ENCODE results near the gene ATXN7.

DNA sequence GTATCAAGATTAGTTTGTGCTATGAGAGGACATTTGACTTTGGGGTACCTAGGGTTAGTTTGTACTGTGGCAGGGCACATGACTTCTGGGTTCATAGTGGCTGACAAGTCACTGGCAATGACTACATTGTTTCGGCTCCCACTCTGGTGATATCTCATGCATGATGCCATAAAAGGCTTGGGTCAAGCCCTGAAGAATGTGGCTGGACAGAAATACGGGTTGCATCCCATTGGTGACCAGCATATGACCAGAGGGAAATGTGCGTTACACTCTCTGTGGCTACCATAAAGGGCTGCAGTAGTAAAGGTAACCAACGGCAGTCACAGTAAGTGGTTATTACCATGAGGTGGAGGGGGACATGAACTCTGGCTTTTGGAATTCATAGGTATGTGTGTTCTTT lies 18.5 kb upstream of the ATXN7 start:
- TF ChIP-seq, protein P1, sequence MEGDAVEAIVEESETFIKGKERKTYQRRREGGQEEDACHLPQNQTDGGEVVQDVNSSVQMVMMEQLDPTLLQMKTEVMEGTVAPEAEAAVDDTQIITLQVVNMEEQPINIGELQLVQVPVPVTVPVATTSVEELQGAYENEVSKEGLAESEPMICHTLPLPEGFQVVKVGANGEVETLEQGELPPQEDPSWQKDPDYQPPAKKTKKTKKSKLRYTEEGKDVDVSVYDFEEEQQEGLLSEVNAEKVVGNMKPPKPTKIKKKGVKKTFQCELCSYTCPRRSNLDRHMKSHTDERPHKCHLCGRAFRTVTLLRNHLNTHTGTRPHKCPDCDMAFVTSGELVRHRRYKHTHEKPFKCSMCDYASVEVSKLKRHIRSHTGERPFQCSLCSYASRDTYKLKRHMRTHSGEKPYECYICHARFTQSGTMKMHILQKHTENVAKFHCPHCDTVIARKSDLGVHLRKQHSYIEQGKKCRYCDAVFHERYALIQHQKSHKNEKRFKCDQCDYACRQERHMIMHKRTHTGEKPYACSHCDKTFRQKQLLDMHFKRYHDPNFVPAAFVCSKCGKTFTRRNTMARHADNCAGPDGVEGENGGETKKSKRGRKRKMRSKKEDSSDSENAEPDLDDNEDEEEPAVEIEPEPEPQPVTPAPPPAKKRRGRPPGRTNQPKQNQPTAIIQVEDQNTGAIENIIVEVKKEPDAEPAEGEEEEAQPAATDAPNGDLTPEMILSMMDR (IDR thresholded peaks at IDR 0.05), result no peak
- TF ChIP-seq POLR2A (IDR thresholded peaks at IDR 0.05), result no peak
- no peak for TF ChIP-seq POLR2AphosphoS5 (IDR thresholded peaks at IDR 0.05)

All from breast epithelium (tissue), 3 donors.